ENCODE measurements around the gene TMEM217.

The TMEM217 gene

GRCh38 chr6:37273690-37274089, 15.7 kb upstream of the TMEM217 start:
- TF ChIP-seq FOXP2 (optimal IDR thresholded peaks at IDR 0.05; ENCODE audit: control extremely low read depth, extremely low read length, insufficient read depth) (no peak), EZH2 (IDR thresholded peaks at IDR 0.05) (no peak)
- no peak for DNase-seq (ENCODE audit: low read depth, low spot score)
- Histone ChIP-seq H3K9me3 (ENCODE audit: low read depth, low read length) (no peaks in the 10 kb centered on the region), H3K27ac (no peak overlapping the region), H3K4me3 (no peak overlapping the region), H3K9ac (ENCODE audit: insufficient read length) (no peak overlapping the region), H3K36me3 (ENCODE audit: insufficient read depth, low read length) (peaks cover 4% of the 10 kb centered on the region)

GRCh38 chr6:37272834-37273566, 15.1 kb upstream of the TMEM217 start:
- Histone ChIP-seq H3K9ac (ENCODE audit: insufficient read length) (no peak overlapping the region), H3K4me3 (no peak overlapping the region), H3K36me3 (ENCODE audit: insufficient read depth, low read length) (peaks cover 4% of the 10 kb centered on the region), H3K27ac (no peak overlapping the region), H3K9me3 (ENCODE audit: low read depth, low read length) (no peaks in the 10 kb centered on the region)
- DNase-seq (ENCODE audit: low read depth, low spot score): no peak
- TF ChIP-seq EZH2 (IDR thresholded peaks at IDR 0.05): no peak
- no peak for TF ChIP-seq FOXP2 (optimal IDR thresholded peaks at IDR 0.05; ENCODE audit: control extremely low read depth, extremely low read length, insufficient read depth)
- TF ChIP-seq POLR2AphosphoS5 (IDR thresholded peaks at IDR 0.05; ENCODE audit: borderline replicate concordance, low read depth, low read length): no peak

- DNase-seq (ENCODE audit: low read depth, low spot score): no peak
- Histone ChIP-seq H3K4me3 (no peak overlapping the region), H3K36me3 (ENCODE audit: insufficient read depth, low read length) (peaks cover 4% of the 10 kb centered on the region), H3K9me3 (ENCODE audit: low read depth, low read length) (no peaks in the 10 kb centered on the region), H3K9ac (ENCODE audit: insufficient read length) (no peak overlapping the region), H3K27ac (no peak overlapping the region)
- no peak for TF ChIP-seq POLR2AphosphoS5 (IDR thresholded peaks at IDR 0.05; ENCODE audit: borderline replicate concordance, low read depth, low read length)
- TF ChIP-seq FOXP2 (optimal IDR thresholded peaks at IDR 0.05; ENCODE audit: control extremely low read depth, extremely low read length, insufficient read depth): no peak
- no peak for TF ChIP-seq EZH2 (IDR thresholded peaks at IDR 0.05)
These were observed 11.2 kb upstream of the TMEM217 start for GRCh38 chr6:37269105-37269504.

DNA sequence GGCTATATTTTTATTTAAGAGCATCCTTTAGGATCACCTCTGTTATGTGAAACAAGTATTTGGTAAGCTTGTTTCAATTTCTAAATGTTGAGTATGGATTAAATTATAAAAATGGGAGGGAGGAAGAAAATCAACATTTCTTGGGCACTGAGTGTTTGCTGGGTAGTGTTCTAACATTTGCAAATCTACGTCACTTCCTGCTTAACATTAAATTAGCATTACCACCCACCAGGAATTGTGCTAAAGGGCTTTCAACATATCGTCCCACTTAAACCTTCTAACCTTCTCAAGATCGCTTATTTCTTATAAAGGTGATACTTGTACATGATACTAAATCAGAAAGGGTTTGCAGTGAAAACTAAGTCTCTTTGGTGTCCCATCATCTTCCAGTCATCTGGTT, 7.9 kb upstream of the TMEM217 start:
- TF ChIP-seq EZH2 (IDR thresholded peaks at IDR 0.05) (no peak), FOXP2 (optimal IDR thresholded peaks at IDR 0.05; ENCODE audit: control extremely low read depth, extremely low read length, insufficient read depth) (no peak), POLR2AphosphoS5 (IDR thresholded peaks at IDR 0.05; ENCODE audit: borderline replicate concordance, low read depth, low read length) (no peak)
- H3K4me3 ChIP-seq: peak overlapping the region; percentile 62

DNA sequence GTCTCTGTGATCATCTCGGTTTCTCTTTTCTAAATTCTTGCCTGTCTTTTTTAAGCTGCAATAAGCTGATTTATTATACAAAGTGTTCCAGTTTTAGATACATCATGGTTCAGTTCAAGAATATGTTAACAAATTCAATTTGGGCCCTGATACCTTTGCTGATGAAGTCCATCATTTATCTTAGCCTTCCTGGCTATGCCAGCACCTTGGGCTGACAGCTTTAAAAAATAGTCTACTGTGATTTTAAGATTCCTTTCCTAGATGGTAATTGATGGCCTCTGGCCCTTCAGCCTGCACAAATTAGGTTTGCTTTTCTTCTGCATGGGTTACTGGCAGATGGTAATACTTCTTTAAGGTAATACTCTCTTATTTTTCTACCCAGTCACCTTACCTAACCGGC, 7.1 kb upstream of the TMEM217 start:
- H3K9me3 ChIP-seq (ENCODE audit: low read depth, low read length): no peaks in the 10 kb centered on the region
- H3K4me3 ChIP-seq: no peak overlapping the region
- no peak overlapping the region for H3K9ac ChIP-seq (ENCODE audit: insufficient read length)
- TF ChIP-seq FOXP2 (optimal IDR thresholded peaks at IDR 0.05; ENCODE audit: control extremely low read depth, extremely low read length, insufficient read depth): no peak
- no peak for TF ChIP-seq POLR2AphosphoS5 (IDR thresholded peaks at IDR 0.05; ENCODE audit: borderline replicate concordance, low read depth, low read length)
- no peak for TF ChIP-seq EZH2 (IDR thresholded peaks at IDR 0.05)
- peak overlapping the region; percentile 89 for H3K27ac ChIP-seq
- DNase-seq (ENCODE audit: low read depth, low spot score): no peak
- H3K36me3 ChIP-seq (ENCODE audit: insufficient read depth, low read length): no peaks in the 10 kb centered on the region

More for the DNA sequence above, 7.9 kb upstream of the TMEM217 start:
- Histone ChIP-seq H3K9ac (ENCODE audit: insufficient read length) (peak overlapping the region; percentile 46), H3K9me3 (ENCODE audit: low read depth, low read length) (no peaks in the 10 kb centered on the region), H3K36me3 (ENCODE audit: insufficient read depth, low read length) (peaks cover 4% of the 10 kb centered on the region), H3K27ac (peak overlapping the region; percentile 89)
- peak; percentile 76 for DNase-seq (ENCODE audit: low read depth, low spot score)

- H3K9ac ChIP-seq (ENCODE audit: insufficient read length): no peak overlapping the region
- H3K36me3 ChIP-seq (ENCODE audit: insufficient read depth, low read length): no peaks in the 10 kb centered on the region; the same call in 1 of the 2 replicates
- 0 out of 2 replicates have a peak overlapping the region, but pooled peaks have one; percentile 21 for H3K27ac ChIP-seq
- no peaks in the 10 kb centered on the region for H3K9me3 ChIP-seq (ENCODE audit: low read depth, low read length)
- TF ChIP-seq EZH2 (IDR thresholded peaks at IDR 0.05) (no peak), POLR2AphosphoS5 (IDR thresholded peaks at IDR 0.05; ENCODE audit: borderline replicate concordance, low read depth, low read length) (no peak), FOXP2 (optimal IDR thresholded peaks at IDR 0.05; ENCODE audit: control extremely low read depth, extremely low read length, insufficient read depth) (no peak)
- no peak for DNase-seq (ENCODE audit: low read depth, low spot score)
- no peak overlapping the region for H3K4me3 ChIP-seq
These were observed 4.6 kb upstream of the TMEM217 start for GRCh38 chr6:37262446-37263026.

DNA sequence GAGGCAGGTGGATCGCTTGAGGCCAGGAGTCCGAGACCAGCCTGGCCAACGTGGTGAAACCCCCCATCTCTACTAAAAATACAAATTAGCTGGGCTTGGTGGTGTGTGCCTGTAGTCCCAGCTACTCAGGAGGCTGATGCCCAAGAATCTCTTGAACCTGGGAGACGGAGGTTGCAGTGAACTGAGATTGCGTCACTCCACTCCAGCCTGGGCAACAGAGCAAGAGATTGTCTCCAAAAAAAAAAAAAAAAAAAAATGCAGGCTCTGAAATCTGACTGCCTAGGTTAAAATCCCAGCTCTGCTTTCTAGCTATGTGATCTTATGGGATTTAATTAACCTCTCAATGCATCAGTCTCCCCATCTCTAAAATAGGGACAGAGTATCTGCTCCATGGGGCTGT, 3.3 kb upstream of the TMEM217 start:
- no peak for DNase-seq (ENCODE audit: low read depth, low spot score)
- Histone ChIP-seq H3K4me3 (no peak overlapping the region), H3K9me3 (ENCODE audit: low read depth, low read length) (no peaks in the 10 kb centered on the region), H3K36me3 (ENCODE audit: insufficient read depth, low read length) (no peaks in the 10 kb centered on the region; the same call in 1 of the 2 replicates), H3K27ac (no peak overlapping the region), H3K9ac (ENCODE audit: insufficient read length) (no peak overlapping the region)
- no peak for TF ChIP-seq FOXP2 (optimal IDR thresholded peaks at IDR 0.05; ENCODE audit: control extremely low read depth, extremely low read length, insufficient read depth)
- TF ChIP-seq EZH2 (IDR thresholded peaks at IDR 0.05): no peak
- TF ChIP-seq POLR2AphosphoS5 (IDR thresholded peaks at IDR 0.05; ENCODE audit: borderline replicate concordance, low read depth, low read length): no peak

GRCh38 chr6:37260444-37260843, 2.5 kb upstream of the TMEM217 start:
- Histone ChIP-seq H3K36me3 (ENCODE audit: insufficient read depth, low read length) (no peaks in the 10 kb centered on the region; the same call in 1 of the 2 replicates), H3K4me3 (no peak overlapping the region), H3K9ac (ENCODE audit: insufficient read length) (no peak overlapping the region), H3K9me3 (ENCODE audit: low read depth, low read length) (no peaks in the 10 kb centered on the region), H3K27ac (no peak overlapping the region)
- no peak for TF ChIP-seq POLR2AphosphoS5 (IDR thresholded peaks at IDR 0.05; ENCODE audit: borderline replicate concordance, low read depth, low read length)
- DNase-seq (ENCODE audit: low read depth, low spot score): no peak

Data from SK-N-MC (cell line).